RPMI7951 (cell line): ENCODE measurements around the gene ZNF555. TPM values are rescaled to one million over a fixed set of nuclear protein-coding genes. Genes with fewer than 3 reads are reported as not detected.

Source experiments
- total RNA-seq: library from RNA; depleted of rRNA; stranded (reverse); fragments of >200 nt; shearing (Covaris generic); gene quantifications from 2 replicates; pipeline ENCODE4 v1.2.3, GENCODE V29; 2014; rRNA removed

Gene ZNF555
- total RNA-seq, 1 experiment from 2014 or later = 7.3 TPM

Other genes with a start within 250 kb of the ZNF555 start
- 0.96 and 1.3 TPM in 2 replicates for gene GNG7, start 138.8 kb upstream of the ZNF555 start, total RNA-seq
- 0.96 and 1.9 TPM in 2 replicates for gene DIRAS1, start 120.1 kb upstream of the ZNF555 start, total RNA-seq
- gene SLC39A3, start 101.5 kb upstream of the ZNF555 start, total RNA-seq = 37.1 and 55.1 TPM in 2 replicates
- gene SGTA, start 58.2 kb upstream of the ZNF555 start, total RNA-seq = 58.5 and 62.1 TPM in 2 replicates
- 63.7 and 117 TPM in 2 replicates for gene THOP1, start 56.0 kb upstream of the ZNF555 start, total RNA-seq
- gene ZNF554, start 21.6 kb upstream of the ZNF555 start, total RNA-seq = 0.88 and 1.1 TPM in 2 replicates
- gene ZNF556, start 25.9 kb downstream of the ZNF555 start, total RNA-seq = 0.68 and 1.7 TPM in 2 replicates
- gene ZNF57, start 59.5 kb downstream of the ZNF555 start, total RNA-seq = 4.9 and 5.0 TPM in 2 replicates
- gene ZNF77, start 103.5 kb downstream of the ZNF555 start, total RNA-seq = 9.1 and 12.0 TPM in 2 replicates
- gene TLE6, start 136.1 kb downstream of the ZNF555 start, total RNA-seq = 0.84 and 3.9 TPM in 2 replicates
- gene TLE2, start 187.8 kb downstream of the ZNF555 start, total RNA-seq = not detected in 2 replicates
- 178 and 208 TPM in 2 replicates for gene TLE5, start 221.0 kb downstream of the ZNF555 start, total RNA-seq